ENCODE measurements around the gene GET3.
"Not testable (repeated sequence)": the region's sequence is repeated elsewhere in the genome, so short reads cannot be mapped to it uniquely, and the experiment has no call there.

GET3 gene

DNA sequence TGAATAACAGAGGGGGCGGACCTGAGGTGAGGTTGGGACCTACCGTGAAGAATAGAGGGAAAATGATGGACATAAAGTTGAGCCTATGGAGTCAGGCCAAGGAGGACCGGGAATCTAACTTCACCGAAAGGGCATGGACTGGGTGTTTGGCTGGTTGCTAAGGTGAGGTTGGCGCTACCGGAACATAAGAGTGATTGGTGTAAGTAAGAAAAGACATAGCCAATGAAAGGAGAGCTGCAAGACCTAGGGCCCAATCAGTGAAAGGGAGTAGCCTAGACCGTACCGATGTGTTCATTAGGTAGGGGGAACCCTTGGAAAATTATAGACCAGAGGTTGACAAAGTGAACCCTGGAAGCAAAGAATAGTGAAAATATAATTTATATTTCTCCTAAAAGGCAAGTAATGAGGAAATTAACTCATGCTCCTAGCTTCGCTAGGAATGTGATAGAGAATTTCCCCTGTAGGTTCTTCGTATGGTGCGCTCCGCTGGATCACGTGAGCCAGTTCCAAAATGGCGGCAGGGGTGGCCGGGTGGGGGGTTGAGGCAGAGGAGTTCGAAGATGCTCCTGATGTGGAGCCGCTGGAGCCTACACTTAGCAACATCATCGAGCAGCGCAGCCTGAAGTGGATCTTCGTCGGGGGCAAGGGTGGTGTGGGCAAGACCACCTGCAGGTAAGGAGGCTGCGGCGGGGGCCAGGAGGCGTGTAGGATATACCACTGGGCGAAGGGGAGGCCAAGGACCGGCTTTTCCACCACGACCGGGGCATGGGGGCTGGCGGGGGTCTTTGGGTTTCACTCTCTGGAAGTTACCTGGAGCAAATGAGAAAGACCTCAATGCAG lies at the start of gene GET3:
TSS of gene GET3 (plus strand) at position 503 of the 840 bp plus-strand sequence. CDS start at position 512, 9 bp downstream.
- DNase-seq (ENCODE audit: low spot score) = peak; percentile 100

DNA sequence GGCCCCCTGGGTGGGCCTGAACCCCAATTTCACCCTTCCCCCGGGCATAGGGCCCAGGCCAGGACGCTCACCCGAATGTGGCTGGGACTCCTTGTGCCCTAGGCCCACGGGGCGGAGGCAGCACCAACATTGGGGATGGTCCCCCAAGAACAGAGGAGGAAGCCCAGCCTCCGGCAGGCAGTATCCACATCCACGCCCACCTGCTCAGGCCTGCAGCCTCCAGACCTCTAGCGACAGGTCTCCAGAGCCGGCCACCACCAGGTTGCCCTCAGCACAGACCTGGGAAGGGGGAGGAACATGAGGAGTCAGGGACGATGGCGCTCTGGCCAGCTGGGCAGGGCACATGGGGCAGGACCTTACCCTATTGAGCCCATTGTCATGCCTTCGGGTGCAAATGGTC lies 48.3 kb upstream of the GET3 start:
- DNase-seq (ENCODE audit: low spot score) = no peak

DNA sequence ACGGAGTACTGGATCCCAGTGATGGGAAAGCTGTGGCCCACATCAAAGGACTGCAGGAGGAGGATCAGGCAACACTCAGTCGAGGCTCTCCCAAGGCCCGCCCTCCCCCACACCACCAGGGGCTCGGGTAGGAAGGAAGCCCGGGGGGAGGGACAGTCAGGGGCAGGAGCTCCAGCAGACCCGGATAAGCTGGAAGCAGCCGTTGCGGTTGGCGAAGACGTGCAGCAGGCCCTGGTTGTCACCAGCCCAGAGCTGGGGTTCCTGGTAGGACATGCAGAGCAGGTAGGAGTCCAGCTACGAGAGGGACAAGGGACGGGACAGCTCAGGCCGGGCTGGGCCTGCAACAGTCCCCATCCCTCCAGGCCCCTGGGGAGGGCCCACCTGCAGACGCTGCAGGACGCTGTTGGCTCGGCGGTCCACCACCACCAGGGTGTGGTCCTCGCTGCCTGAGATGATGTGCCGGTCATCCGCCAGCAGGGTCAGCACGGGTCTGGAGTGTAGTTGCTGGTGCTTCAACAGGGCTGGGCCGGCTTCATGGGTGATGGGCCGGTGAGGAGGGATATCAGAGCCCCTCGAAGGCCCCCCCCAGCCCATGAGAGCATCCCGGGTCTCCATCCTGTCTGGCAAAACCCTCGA lies 47.6 kb upstream of the GET3 start:
- no peak for DNase-seq (ENCODE audit: low spot score)

DNA sequence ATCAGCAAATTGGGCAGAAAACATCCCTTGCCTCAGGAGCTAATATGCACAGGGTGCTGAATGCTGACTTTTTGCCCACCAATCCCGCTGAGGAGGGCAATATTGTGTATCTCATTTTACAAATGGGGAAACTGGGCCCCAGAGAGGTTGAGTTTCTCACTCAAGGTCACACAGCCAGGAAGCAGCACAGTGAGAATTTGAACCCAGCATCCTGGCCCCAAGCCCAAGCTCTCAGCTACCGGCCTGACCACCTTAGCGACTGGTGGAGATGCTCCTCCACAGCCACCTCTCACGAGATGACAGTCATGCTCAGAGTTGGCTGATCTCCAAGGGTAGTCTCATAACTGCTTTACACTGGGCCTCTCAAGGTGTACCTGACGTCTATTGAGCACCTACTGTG lies 44.3 kb upstream of the GET3 start:
- DNase-seq (ENCODE audit: low spot score) = no peak

DNA sequence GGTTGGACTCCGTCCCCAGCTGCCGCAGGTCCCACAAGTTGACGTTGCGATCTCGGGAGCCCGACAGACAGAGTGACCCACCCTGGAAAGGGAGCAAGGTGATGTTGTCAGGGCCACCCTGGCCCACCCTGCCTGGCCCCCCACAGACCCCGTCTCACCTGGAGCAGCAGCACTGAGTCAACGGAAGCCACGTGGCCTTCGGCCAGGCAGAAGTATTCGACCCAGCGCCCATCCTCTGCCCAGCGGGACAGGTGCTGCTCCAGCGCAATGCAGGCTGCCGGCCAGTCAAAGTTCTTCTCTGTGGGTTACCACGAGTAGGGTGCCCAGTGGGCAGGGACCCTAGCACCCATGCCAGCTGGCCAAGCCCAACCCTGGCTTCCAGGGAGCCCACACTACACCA lies 42.7 kb upstream of the GET3 start:
- no peak for DNase-seq (ENCODE audit: low spot score)

DNA sequence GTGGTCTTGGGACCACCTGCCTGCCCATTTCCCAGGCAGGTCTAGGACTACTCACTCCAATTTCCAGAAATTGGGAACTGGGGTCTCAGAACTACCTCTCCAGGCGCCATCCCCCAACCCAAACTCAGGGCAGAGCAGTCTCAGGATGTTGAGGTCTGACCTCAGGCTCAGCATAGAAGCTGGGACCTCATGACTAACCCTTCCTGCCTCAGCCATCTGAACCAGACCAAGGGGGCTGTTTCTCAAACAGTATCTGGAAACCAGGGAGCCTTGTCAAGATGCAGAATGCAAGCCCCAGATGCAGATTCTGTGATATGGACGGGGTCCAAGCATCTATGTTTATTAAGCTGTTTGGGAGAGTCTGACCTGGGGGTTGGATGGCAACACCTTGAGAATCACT lies 42.2 kb upstream of the GET3 start:
- peak; percentile 55 for DNase-seq (ENCODE audit: low spot score)

DNA sequence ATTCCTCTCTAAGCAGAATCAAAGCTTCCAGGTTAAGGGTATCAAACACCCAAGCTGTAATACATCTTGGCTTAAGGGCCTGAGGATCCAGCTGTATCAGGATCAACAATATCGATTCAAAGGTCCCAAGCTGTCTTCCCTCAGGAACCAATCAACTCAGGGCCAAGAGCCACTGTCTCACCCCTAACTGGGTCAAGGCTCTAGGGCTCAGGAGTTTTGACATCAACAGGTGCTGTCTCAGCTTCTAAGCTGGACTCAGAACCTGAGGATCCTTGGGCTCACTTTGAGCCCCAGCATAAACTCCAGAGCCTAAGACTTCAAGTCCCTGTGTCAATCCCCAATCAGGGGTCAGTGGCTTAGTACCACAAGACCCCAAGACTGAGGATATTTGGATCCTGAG lies 41.8 kb upstream of the GET3 start:
- DNase-seq (ENCODE audit: low spot score) = no peak

DNA sequence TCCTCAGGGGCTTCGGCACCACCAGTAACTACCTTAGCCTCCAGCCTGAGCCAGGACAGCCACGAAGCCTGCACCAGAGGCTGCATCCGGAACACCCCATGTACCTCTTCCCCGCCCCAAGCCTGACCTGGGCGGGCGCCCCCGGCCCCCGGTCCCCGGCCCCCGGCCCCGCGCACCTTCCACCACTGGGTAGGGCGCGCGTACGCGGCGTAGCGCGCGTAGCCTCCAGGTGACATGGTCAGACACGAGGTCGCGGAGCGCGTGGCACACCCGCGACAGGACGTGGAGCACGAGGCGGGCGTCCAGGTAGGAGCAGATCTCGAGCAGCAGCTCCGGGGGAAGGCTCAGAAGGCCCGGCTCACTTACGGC lies 41.3 kb upstream of the GET3 start:
- no peak for DNase-seq (ENCODE audit: low spot score)

DNA sequence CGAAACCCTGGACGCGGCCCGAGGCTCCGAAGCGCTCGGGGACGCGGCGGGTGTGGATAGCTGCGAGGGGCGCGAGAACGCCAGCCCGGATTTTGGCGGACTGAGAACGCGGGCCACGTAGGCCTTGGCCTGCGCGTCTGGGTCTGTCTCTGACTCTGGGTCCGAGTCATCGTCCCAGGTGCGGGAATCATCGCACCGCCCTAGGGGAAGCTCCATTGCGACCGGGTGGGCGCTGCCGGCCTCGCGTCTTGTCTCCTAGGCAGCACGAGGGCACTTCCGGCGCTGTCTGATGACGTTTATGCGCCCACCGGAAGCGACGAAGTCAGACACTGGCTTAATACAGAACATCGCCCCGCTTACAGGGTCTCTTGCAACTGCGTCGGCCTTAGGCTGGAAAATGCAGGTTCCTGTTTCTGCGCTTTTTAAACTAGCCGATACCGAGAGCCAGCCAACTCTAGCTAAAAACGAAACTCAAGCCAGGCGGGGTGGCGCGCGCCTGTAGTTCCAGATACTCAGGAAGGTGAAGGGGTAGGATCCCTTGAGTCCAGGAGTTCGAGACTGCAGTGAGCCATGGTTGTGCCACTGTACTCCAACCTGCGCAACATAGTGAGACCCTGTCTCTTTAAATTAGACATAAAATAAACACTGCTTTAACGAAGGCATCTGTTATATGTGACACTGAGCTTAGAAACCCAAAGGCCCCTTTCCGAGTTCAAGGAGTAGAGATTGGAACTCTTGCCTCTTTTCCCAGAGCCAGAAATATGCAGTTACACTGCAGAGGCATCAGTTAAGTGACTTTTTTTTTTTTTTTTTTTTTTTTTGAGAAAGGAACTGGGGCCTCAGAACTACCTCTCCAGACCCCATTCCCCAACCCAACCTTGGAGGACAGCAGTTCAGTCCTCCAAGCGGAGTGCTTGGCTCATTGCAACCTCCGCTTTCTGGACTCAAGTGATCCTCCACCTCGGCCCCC lies 40.6 kb upstream of the GET3 start, which contains the start of gene FBXW9:
TSS of gene FBXW9 (minus strand) at position 266 of the 970 bp plus-strand sequence. CDS start at position 216, 50 bp downstream.
- DNase-seq (ENCODE audit: low spot score) = peak; percentile 87

DNA sequence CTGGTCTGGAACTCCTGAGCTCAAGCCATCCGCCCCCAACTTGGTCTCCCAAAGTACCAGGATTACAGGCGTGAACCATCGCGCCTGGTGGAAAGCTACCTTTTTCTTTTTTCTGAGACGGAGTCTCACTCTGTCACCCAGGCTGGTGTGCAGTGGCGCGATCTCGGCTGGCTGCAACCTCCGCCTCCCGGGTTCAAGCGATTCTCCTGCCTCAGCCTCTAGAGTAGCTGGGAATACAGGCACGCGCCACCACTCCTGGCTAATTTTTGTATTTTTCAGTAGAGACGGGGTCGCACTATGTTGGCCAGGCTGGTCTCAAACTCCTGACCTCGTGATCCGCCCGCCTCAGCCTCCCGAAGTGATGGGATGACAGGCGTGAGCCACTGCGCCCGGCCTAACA lies 39.9 kb upstream of the GET3 start:
- not testable (repeated sequence) for DNase-seq (ENCODE audit: low spot score)

DNA sequence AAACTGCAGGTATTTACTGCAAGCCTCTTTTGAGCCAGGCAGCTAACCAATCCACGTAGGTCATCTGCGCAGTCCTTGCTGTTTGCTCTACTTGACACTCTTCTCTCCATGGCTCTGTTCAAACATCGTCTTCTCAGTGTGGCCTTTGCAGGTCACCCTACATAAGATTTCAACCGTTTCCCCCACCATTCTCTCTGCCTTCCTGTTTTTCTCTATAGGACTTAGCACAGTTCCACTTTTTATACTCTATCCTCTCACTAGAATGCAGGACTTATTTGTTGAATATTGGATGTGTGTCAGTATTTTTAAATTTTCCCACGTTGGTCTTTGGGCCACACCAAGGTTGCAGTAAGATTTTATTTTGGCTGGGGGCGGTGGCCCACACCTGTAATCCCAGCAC lies 39.2 kb upstream of the GET3 start:
- DNase-seq (ENCODE audit: low spot score) = no peak

DNA sequence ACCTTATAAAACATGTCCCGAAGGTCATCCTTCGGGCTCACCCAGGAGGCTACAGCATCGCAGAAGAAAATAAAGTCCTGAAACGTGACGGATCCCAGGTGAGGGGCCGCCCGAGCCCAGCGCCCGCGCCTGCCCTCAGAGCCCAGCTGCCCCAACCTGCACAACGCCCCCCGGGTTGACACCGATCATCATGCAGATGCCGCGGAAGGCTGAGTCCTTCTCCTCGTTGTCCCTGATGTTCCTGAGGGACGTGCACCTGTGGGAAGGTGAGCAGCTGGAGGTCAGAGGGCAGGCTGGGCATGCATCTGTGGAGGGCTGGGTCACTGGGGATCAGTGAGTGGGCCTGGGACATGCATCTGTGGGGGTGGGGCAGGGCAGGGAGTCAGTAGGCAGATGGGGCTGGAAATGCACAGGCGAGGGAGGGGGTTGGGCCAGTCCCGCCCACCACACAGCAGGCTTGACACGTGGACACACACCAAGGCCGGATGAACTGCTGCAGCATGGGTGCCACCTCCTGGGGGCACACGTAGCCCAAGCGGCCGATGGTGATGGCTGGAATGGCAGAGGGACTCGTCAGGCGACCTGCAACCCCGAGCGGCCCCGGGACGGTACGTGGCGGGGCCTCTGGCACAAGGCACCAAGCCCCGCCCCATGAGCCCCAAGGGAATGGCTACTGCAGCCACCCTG lies 35.6 kb upstream of the GET3 start:
- DNase-seq (ENCODE audit: low spot score) = no peak

DNA sequence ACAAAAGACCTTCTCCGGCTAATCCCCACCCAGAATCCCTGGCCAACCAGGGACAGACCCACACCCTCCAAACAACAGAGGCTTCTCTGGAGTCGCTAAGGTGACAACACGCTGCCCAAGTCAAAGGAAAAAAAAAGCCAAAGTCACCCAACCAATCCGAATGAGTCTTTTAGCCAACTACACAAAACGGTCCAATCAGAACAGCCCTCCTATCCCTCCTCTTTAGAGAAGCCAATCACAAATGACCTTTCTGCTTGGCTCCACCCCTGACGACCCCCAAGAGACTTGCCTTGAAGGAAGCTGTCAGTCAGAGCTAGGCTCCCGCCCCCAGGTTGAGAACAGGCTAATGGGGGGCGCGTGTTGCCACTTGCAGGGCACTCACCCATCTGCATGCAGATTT lies 34.3 kb upstream of the GET3 start:
- peak; percentile 39 for DNase-seq (ENCODE audit: low spot score)

DNA sequence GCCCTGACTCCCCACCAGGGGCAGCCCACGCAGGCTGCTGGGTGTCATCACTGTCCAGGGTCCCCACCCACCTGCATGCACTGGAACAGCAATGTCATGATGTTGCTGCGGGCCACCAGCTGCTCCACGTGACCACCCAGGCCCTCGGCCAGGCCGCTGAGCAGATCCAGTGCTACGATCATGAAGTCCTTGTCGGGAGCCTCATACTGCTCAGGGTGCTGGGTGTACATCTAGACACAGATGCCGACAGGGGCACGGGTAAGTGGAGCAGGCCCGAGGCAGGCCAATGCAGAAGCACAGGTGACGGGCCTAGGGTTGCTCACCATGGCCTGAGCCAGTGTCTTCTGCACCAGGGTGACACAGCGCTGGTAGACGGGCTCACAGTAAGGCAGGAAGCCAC lies 32.1 kb upstream of the GET3 start:
- no peak for DNase-seq (ENCODE audit: low spot score)

DNA sequence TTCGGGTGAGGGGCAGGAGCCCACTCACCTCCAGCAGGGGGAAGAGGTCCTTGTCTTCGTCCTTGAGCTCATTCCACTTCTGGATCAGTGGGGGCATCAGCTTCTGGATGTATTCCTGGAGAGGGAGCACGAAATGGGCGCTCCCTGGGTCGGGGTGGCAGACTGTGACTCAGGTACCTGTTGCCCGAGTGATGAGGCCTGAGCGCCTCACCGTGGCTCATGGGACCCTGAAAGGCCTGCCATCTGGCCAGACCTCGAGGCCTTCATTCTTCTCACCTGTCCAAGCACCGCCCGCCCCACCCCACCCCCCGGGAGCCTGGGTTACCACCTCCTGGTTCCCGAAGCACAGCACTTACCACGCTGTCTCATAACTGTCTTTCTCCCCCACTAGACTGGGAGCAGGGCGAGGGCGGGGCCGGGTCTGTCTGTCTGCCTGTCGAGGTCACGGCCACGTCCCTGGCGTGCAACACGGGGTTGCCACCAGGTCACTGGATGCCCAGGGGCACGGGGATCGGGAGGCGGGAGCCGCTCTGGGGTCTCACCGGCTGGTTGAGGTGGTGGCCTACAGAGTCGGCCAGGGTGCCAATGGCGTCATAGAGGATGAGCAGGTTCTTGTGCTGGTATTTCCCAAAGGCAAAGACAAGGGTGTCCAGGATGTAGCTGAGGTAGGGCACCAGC lies 31.5 kb upstream of the GET3 start:
- no peak for DNase-seq (ENCODE audit: low spot score)

DNA sequence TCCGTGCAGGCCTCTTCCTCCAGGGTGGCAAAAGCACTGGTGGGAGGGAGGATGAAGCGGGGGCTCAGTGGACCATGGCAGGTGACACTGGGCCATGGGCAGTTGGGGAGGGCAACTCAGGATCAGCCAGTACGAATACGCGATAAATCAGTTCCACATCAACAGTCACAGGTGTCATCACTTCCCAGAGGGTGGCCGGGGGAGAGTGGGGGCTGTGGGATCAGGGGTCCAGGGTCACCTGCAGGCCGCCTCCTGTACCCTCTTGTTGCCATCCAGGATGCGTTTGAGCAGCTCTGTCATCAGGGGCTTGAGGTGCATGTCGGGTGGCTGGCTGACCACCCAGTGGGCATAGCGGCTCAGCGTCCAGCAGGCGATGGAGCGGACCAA lies 31.0 kb upstream of the GET3 start:
- no peak for DNase-seq (ENCODE audit: low spot score)

DNA sequence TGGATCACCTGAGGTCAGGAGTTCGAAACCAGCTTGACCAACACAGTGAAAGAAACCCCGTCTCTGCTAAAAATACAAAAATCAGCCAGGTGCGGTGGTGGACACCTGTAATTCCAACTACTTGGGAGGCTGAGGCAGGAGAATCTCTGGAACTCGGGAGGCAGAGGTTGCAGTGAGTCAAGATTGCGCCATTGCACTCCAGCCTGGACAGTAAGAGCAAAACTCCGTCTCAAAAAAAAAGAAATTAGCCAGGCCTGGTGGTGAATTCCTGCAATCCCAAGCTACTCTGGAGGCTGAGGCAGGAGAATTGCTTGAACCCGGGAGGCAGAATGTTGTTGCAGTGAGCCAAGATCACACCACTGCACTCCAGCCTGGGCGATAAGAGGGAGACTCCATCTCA lies 28.7 kb upstream of the GET3 start:
- no peak for DNase-seq (ENCODE audit: low spot score)

DNA sequence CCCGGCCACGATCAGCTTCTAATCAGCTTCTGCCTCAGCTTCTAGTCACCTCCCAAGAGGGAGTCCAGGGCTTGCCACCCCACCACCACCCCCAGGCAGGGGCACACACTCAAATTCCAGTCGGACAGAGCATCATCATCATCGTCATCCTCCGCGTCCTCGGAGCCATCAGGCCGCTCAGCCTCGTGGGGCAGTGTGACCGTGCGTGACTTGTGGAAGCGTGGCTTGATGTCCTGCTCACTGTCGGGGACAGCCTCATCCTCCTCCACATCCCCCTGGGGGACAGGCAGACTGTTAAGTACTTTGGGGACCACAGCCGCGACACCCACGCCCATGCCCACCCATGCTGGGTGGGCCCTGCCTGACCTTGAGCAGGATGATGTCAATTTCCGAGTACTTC lies 26.1 kb upstream of the GET3 start:
- DNase-seq (ENCODE audit: low spot score) = no peak

DNA sequence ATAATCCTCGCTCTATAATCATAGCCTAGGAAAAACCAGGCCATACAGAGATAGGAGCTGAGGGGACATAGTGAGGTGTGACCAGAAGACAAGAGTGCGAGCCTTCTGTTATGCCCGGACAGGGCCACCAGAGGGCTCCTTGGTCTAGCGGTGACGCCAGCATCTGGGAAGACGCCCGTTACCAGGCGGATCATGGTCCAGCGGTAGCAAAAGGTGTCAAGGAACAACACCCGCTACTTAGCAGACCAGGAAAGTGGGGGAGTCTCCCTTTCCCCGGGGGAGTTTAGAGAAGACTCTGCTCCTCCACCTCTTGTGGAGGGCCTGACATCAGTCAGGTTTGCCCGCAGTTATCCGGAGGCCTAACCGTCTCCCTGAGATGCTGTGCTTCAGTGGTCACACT lies 25.2 kb upstream of the GET3 start:
- not testable (repeated sequence) for DNase-seq (ENCODE audit: low spot score)

DNA sequence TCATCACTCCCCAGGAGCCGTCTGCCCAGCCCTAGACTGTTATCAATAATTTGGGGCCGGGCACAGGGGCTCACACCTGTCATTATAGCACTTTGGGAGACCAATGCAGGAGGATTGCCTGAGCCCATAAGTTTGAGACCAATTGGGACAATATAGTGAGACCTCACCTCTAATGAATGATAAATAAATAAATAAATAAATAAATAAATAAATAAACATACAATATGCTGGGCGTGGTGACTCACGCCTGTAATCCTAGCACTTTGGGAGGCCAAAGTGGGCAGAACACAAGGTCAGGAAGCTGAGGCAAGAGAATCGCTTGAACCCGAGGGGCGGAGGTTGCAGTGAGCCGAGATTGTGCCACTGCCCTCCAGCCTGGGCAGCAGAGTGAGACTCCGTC lies 24.0 kb upstream of the GET3 start:
- not testable (repeated sequence) for DNase-seq (ENCODE audit: low spot score)

DNA sequence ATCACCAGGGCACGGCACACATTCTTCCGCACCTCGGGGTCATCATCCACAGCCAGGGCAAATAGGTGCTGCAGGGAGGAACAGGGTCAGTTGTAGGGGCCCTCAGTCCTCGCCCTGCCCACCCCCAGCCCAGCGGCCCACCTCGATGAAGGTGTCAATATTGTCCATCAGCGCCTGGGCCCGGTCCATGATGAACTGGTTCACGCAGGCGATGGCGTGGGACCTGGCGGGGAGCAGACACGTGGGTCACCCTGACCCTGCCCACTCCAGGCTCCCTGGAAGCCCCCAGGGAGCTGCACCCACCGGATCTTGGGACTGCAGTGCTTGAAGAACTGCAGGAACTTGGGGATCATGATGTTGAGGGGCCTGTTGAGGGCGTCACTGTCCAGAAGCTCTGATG lies 22.2 kb upstream of the GET3 start:
- no peak for DNase-seq (ENCODE audit: low spot score)
